ENCODE results near the gene DEPP1.

Gene DEPP1

GRCh38 chr10:44968091-44968490 lies 10.5 kb downstream of the DEPP1 start:
- no peak for DNase-seq (ENCODE audit: low read depth in 1 of 2, low spot score in 1 of 2)

DNA sequence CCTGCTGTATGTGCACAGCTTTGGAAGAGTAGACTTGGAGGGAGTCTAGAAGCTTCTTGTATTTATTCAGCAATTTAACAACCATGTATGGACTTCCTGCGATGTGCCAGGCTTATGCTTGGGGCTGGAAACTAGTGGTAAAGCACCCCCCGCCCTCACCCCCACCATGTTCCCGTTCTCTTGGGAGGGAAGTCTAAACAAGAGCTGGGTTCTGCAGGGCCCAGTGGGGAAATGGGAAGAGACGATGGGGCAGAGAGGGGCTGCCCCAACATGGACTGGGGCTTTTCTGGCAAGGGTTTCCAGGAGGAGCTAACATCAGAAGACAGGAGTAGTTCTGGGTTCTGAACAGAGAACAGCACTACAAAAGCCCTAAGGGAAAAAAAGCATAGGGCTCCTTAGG lies 11.0 kb downstream of the DEPP1 start:
- DNase-seq (ENCODE audit: low read depth in 1 of 2, low spot score in 1 of 2) = no peak

DNA sequence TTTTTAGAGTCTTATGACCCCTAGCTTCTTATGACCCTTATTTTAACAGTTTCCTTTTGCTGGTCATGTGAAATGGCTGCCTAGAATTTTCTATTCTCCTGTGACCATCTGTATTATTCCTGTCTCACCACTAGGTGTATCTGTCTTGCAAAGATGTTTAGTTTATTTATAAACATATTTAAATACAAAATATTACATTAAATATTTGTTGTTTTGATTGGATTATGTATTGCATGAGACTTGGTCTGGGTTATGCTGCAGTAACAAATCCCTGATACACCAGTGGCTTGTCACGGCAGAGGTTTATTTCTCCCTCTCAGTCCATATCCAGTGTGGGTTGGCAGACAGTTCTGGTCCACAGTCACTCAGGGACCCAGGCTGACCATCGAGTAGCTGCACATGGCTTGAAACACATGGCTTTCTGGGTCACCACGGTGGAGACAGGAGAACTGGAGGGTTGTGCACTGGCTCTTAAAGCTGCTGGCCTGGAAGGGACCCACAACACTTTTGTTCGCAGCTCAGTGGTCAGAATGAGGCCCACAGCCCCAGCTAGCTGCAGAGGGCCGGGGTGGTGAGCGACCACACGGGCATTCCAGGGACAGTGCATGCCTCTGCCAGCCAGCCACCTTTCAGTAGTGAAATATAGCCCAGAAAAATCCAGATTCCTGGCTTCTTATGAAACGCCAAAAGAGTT lies 11.6 kb downstream of the DEPP1 start:
- DNase-seq (ENCODE audit: low read depth in 1 of 2, low spot score in 1 of 2) = no peak

GRCh38 chr10:44966129-44966815 lies 12.3 kb downstream of the DEPP1 start:
- no peak for DNase-seq (ENCODE audit: low read depth in 1 of 2, low spot score in 1 of 2)

GRCh38 chr10:44965651-44966097 lies 12.9 kb downstream of the DEPP1 start:
- no peak for DNase-seq (ENCODE audit: low read depth in 1 of 2, low spot score in 1 of 2)

GRCh38 chr10:44965104-44965503 lies 13.5 kb downstream of the DEPP1 start:
- DNase-seq (ENCODE audit: low read depth in 1 of 2, low spot score in 1 of 2) = no peak

GRCh38 chr10:44963772-44964633 lies 14.6 kb downstream of the DEPP1 start:
- DNase-seq (ENCODE audit: low read depth in 1 of 2, low spot score in 1 of 2) = no peak

GRCh38 chr10:44962870-44963738 lies 15.5 kb downstream of the DEPP1 start:
- no peak for DNase-seq (ENCODE audit: low read depth in 1 of 2, low spot score in 1 of 2)

DNA sequence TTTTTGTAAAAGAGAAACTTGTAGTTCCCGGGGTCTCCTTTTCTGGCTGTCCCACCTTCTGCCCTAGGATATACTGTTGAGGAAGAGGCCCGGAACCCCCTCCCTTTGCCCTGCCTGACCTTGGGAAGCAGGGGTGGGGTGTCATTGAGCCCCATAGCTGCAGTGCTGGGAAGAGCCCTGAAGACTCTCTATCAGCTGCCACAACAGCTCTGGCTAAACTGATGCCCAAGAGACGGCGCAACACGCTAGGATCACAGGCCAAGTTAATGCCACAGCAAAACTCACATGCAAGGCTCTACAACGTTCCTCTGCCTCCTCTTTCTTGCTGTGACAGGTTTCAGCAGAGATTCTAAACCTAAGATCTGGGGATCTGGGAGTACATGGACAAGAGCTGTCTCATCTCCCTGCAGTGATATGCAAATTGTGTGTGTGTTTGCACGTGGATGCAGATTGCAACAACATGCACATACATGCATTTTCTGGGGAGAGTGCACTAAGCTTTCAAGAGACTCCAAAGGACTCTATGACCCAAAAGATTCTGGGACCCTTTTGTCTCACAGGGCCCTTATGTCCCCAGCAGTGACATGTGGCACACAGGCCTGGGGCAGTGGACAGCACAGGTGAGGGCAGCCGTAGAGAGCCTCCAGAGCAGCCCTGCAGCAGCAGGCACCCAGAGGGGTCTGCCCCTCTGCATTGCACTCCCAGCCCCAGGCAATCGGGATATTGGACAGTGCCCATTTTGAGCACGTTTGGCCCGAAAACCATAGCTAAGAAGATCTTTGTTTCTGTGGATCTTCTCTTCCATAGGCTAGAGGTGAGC lies 16.5 kb downstream of the DEPP1 start:
- DNase-seq (ENCODE audit: low read depth in 1 of 2, low spot score in 1 of 2) = no peak

GRCh38 chr10:44961230-44961571 lies 17.4 kb downstream of the DEPP1 start:
- no peak for DNase-seq (ENCODE audit: low read depth in 1 of 2, low spot score in 1 of 2)

GRCh38 chr10:44960482-44961229 lies 18.0 kb downstream of the DEPP1 start:
- no peak for DNase-seq (ENCODE audit: low read depth in 1 of 2, low spot score in 1 of 2)

- no peak for DNase-seq (ENCODE audit: low read depth in 1 of 2, low spot score in 1 of 2)
Measured at GRCh38 chr10:44960088-44960460, 18.5 kb downstream of the DEPP1 start.

DNA sequence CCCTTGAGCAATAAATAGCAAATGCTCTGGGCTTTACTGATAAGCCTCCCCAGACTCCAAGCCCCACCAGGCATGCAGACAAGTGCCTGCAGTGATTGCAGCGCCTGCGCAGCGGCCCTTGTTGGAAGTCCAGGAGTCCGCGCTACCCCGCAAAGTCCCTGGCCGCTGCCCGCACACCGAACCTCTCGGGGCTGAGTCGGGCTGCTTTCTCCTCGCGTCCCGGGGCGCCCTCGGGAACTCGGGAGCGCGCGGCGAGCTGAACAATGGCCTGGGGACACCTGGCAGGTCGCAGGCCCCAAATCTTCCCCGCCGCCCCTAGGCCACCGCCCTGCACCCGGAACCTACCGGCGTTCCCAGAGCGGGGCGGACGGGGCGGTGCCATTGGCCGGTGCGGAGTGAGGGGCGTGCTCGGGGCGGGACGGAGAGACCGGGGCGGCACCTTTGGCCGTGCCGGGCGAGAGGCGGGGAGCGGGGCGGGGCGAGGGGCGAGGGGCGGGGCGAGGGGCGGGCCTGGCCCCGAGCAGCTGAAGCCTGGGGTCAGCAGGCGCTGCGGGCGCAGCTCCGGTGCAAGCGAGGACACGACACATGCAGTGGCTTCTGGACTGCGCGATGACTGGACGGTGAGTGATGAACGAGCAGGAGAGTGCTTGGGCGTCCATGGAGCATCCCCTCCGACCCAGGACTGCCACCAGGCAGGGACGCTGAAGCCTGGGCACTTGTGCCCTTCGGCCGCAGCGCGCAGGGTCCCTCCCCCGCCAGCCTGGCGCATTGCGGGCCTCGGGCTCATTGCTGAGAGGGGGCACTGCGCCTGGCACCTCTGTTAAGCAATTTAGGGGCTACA lies 19.1 kb downstream of the DEPP1 start, which contains the start of gene RASSF4:
Gene RASSF4, plus strand, starts transcription at position 556 of the 841 bp plus-strand sequence. CDS start 10,401 bp downstream, outside the sequence.
- DNase-seq (ENCODE audit: low read depth in 1 of 2, low spot score in 1 of 2) = peak; percentile 84 to 91

GRCh38 chr10:44958898-44959246 lies 19.7 kb downstream of the DEPP1 start:
- DNase-seq (ENCODE audit: low read depth in 1 of 2, low spot score in 1 of 2) = no peak

DNA sequence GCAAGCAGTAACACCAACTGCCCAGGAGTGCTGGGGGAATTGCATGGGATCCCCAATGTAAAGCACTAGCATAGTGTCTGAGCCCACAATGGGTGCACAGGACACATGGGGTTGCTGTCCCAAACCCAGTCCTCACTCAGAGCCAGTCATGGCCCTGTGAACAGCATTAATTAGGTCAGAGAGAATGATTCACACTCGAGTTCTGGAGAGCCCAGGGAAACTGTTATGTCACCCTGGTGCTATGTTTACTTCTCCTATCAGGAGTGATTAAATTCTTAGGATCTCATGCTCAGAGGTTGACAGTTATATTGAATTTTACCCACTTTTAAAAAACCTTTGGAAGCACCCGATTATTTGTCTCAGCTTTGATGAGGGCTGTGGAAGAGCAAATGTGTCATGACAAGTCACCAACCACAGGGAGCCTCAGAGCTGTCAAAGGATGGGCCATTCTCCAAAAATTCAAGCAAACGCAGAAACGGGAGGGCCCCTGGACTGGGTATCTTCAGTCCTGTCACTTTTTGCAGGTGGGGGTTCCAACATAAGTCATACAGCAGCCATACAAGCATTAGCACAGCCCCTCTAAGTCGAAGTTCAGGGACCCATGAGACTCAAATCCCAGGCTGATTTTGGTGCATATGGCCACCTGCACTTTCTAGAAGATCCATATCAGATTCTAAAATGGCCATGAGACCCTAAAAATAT lies 20.3 kb downstream of the DEPP1 start:
- no peak for DNase-seq (ENCODE audit: low read depth in 1 of 2, low spot score in 1 of 2)

DNA sequence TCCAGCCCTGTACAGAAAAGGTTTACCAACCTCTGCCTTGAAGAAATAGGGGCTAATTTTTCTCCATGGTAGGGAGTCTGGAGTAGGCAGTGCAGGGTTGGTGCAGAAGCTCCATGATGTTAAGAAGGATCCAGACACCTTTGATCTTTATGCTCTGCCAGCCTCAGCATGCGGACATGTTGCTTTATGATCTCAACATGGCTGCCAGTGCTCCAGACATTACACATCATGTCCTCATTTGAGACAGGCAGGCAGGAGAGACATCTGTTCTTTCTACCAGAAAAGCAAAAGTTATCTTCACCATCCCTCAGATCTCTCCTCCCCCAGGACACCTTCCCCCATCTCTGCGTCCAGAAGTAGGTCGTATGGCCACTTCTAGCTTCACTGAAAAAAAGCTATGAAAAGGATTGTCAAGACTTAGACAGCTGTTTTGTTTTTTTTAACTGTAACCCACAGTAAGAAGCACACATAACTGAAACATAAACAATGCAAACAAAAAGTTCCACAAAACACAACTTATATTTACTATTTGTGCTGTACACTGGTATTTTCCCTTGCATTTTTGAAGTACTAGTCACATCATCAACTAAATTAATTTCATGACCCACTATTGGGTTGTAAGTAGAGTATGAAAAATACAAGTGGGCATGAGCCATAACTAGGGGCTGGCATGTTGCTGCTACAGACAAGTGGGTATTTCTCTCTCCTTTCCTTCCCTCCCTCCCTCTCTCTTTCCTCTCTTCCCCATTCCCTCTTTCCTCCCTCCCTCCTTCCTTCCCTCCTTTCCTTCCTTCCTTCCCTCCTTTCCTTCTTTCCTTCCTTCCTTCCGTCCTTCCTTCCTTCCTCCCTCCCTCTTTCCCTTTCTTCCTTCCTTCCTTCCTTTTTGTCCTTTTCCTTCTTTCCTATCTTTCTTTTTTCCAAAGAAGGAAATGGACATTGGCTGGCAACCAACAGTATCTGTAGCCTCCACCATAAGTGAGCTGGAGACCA lies 21.6 kb downstream of the DEPP1 start:
- DNase-seq (ENCODE audit: low read depth in 1 of 2, low spot score in 1 of 2) = no peak

DNA sequence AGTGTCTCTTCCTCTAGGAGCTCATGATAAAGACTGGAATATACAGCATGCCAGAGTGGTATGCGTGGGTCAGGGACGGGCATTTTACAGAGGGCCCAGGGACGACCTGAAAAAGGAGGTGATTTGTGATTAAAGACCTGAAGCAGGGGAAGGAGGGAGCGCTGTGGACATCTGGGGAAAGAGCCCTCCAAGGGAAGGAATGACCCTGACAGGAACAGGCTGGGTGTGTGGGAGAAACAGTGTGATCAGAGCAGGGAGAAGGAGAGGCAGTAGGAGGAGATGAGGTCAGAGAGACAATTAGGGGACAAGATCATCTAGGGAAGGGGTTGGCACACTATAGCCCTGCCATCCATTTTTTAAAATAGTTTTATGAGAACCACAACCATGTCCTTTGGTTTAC lies 22.4 kb downstream of the DEPP1 start:
- no peak for DNase-seq (ENCODE audit: low read depth in 1 of 2, low spot score in 1 of 2)
